Measurements from ENCODE around the gene LAMB3.
A peak's percentile ranks its signal among the peaks of the same experiment; 100 is the strongest.

The LAMB3 gene

DNA sequence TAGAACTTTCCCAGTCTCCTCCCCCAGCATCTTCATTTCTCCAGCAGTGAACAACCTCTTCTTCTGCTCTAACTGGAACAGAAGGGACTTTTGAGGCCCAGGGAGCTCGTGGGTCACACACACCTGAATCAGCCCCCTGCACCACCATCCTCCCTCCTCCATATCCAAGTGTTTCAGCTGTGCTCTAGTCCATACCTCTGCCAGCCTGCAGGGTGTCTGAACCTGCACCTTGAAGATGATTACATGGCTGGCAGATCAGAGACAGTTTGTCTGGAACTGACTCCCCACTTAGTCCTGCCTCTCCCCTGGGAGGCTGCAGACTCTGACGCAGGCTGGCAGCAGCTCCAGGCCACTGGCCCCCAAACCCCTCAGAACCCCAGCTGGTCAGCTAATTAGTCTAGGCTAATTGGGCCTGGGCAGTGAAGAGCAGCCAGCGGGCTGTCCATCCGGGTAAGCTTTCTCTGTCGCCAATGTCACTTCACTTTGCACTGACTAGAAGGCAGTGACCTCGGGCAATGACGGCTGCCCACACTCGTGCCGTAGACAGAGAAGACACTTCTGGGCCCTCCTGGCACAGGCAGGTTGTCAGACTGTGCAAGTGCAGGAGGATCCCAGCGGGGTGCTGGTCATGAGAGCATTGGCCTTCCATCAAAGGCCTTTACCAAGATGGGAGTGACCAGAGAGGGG, 56.5 kb downstream of the LAMB3 start:
- no peak for DNase-seq (ENCODE audit: low read depth)

DNA sequence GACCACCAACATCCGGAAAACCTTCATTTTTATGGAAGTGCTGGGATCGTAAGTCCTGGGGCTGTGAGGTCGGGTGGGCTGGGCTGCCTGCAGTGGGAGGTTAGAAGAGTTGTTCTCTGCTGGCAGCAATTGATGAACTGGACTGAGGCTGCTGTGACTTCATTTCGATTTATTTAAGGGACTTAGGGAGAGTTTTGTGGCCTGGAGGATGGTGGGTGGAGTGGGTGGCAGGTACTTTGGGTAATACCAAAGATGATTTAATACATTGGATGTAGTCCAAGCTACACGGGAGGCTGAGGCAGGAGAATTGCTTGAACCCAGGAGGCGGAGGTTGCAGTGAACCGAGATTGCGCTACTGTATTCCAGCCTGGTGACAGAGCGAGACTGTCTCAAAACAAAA, 57.2 kb downstream of the LAMB3 start:
- no peak for DNase-seq (ENCODE audit: low read depth)

DNA sequence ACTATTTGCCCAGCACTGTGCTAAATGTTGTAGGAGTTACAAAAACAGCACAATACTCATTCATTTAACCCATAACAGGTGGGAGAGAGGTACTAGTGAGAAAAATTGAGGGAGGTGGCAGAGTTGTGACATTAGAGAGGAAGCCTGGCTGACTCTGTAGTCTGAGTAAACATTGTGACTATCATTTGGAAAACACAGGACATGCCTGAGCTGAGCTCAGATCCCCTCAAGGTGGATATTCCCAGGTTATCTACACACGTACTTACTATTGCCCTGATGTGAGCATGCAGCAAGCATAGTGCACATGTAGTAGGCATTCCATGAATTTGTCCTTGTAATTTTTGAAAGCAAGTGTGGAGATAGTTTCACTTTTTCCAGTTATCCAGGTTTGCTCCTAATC, 57.8 kb downstream of the LAMB3 start:
- no peak for DNase-seq (ENCODE audit: low read depth)

DNA sequence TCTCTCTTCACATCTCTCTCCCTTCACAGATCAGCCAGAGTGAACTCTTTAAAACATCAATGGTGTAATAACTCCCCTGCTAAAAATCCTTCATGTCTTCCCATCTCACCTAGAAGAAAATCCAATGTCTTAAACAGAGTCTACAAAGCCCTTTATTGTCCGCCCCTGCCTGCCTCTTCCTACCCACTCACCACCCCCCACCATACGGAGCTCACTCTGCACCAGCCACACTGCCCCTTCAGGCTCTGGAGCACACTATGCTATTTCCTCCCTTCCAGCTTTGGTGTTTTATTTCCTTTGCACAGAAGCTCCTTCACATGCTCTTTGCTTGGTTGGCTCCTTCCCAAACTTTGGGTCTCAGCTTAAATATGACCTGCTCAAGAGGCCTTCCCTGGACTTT, 58.5 kb downstream of the LAMB3 start:
- DNase-seq (ENCODE audit: low read depth) = no peak

DNA sequence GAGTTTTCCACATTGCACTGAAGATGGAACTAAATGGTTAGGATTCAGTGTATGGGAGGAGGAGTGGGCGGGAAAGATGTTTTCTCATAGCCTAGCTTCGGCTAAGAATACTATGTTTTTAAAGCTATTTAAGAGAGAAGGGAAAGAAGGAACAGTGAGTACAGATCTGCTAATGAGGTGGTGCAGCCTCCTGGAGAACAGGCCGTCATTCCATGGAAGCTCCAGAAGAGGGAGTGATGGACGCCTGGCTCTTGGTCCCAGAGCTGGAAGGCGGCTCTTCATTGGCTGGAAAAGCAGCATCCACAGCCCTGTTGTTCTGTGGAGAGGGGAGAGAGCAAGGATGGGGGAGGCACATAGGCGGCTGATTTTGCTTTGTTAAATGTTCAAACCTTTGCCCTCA, 61.8 kb downstream of the LAMB3 start:
- DNase-seq (ENCODE audit: low read depth) = no peak

DNA sequence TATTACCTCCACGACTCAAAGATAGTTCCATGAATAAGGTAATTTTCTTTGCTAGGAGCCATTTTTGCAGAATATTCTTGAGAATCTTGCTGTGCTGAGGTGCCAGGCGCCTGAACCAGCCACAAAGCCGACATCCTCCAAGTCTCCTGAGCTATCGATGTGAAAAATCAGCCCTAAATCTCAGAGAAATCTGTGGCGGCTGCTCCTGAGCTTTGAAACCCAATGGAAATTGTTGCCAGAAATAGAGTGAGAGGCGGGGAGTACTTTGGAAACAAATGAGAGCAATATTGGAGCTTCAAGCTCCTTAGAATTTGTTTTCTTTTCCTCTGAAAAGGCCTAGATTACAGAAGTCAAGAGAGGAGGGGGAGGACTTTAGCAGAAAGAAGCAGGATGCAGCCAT, 62.4 kb downstream of the LAMB3 start:
- DNase-seq (ENCODE audit: low read depth) = no peak

DNA sequence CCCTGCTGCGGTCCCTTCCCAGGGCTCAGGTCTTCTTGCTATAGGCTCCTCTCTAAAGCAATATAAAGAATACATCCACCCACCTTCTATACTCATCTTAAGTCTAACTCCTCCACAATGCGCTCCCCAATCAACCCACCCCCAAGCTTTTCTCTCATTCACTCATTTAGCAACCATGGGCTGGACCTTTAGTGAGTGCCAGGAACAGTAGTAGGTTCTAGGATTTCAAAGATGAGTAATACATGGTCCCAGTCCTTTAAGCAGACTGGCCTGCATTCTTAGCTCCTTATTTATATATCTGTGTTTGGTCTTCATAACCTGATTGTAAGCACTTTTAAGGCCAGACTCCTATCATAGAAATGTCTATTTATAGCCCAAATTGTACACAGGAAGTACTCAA, 62.8 kb downstream of the LAMB3 start:
- DNase-seq (ENCODE audit: low read depth) = no peak

DNA sequence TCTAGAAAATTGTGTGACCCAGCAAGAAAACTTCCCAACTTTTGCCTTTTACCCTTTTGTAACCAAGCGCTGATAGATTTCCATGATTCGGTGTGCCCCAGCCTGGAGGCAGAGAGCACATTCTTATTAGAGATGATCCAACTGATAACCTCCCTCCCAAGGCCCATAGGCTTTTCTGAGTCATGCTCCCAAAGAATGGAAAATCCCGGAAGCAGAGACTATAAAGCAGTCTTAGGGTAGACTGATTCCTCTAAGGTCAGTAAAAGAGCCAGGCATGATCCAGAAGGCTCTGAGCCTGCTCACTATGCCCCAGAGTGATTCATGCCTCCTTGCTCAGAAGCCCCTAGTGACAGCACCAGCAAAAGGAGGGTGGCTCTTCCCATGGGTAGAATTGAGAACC, 64.4 kb downstream of the LAMB3 start:
- no peak for DNase-seq (ENCODE audit: low read depth)

DNA sequence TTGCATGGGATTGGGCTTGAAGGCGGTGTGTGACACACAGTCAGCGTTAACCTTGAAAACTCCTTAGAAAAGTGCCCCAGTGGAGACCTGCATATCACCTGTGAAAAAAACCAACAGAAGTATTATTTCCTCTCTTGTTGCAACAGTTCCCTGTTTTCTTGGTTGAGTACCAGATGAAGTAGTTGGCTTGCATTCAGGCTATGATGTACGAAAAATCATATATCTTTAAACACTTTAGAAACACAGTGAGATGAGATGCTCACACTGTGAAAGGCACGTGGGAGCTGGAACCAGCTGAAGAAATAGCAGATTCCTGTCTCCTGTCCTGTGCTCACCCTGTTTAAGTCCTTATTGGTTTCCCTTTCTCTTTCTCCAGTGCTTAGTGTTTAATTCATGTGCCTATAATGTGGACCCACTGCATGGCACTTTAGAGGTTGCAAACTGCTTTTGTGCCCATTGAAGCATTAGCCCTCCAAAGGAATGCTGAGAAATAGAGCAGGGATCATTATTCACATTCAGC, 65.9 kb downstream of the LAMB3 start:
- no peak for DNase-seq (ENCODE audit: low read depth)

DNA sequence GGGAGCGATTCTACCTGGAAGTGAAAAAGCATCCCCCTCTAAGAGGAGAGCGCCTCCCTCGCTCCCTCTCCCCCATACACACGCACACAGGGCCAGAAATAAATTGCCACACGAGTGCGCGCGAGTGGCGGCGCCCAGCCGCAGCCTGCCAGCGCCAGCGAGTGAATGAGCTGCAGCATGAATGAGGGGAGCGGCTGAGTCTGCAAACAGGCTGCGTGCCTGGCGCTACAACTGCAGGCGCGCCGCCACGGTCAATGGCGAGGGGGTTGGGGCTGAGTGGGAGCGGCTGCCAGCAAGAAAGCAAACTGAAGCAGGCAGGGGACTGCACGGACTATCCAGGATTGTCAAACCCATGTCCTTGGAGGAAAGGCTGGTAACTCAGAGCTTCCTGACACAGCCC, 66.6 kb downstream of the LAMB3 start:
- no peak for DNase-seq (ENCODE audit: low read depth)

DNA sequence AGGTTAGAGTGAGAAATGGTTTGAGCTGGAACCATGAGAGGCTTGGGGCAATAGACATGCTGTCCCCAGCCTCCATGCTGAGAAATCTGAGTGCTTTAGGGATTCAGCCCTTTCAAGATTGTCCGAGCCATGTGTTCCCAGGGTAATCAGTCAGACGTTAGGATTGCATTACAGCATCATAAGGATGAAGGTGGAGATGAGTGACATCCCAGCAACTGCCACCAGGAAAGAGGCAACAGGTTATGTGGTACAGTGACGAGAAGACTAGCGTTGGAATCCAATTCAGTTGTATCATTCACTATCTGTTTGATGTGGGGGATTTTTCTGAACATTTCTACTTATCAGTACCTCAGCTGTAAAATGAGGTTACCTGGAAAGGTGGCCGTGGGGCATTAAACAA, 67.0 kb downstream of the LAMB3 start:
- DNase-seq (ENCODE audit: low read depth) = no peak

DNA sequence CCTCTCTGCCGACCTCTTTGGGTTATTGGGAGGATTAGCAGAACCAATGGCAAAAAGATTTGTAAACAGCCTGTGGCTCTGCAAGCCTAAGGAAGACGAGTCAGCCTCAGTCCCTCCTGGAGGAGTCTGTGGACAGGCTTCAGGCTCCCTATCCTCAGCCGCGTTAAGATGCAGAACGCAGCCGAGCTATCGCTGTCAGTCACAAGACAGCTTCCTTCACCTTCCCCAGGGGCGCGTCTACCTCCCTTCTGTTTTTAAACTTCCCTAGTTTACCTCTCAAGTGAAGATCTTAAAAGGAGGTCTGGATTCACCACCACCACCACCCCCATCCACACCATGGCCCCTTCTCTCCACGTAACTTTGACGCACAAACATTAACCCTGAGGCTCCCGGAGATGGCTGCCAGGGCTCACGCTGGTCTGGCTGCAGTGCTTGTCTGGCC, 68.0 kb downstream of the LAMB3 start:
- no peak for DNase-seq (ENCODE audit: low read depth)

DNA sequence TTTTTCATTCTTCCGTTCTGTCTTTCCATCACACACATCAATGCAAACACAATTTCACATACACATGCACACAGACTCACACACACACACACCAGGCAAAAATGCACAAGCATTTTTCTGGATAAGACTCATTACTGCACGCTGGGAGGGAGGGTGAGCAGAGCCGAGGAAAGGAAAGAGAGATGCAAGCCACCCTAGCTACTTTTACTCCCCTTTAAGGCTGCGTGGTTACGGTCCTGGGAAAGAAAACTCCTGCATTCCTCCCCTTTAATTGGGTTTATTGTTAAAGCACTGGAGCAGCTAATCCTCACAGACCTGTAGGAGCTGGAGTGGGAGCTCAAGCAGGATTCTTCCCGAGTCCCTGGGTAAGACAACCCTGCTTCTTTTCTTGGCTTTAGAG, 68.8 kb downstream of the LAMB3 start, which contains the start of gene CAMK1G:
Gene CAMK1G, plus strand, starts transcription at position 307 of the 400 bp plus-strand sequence. CDS start 11,270 bp downstream, outside the sequence.
- no peak for DNase-seq (ENCODE audit: low read depth)

DNA sequence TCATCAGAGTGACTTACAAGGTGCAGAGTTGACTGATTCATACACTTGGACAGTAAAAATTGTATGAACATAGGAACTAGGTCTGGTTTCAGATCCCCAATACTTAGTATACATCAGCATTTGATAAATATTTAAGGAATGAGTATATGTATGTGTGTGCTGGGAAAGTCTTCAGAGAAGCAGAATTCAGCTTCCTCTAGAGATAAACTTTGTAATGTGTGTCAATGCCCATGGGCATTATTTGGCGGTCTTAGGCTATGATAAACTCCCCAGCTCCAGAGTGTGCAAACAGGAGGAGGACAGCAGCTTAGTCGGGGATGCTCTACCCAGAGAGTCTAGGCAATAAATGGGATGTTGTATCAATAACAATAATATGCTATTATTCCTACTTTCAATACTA, 71.6 kb downstream of the LAMB3 start:
- DNase-seq (ENCODE audit: low read depth) = no peak

DNA sequence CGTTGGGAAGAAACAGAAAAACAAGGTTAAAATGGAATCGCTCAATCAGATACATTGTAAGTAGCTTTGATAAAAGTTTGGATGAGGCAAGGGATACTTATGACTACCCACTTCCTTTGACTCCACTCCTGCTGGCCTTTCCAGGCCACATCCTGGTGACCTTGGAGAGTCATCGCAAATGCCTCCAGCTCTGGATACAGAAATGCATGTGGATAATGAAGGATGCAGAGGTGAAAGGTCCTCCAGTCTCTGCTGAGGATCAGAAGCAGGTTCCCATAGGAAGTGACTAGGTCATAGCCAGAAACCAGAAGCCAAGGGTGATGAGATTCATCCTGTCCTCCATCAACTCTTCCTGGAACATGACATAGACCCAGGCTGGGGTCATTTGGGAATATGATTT, 74.9 kb downstream of the LAMB3 start:
- DNase-seq (ENCODE audit: low read depth) = no peak

DNA sequence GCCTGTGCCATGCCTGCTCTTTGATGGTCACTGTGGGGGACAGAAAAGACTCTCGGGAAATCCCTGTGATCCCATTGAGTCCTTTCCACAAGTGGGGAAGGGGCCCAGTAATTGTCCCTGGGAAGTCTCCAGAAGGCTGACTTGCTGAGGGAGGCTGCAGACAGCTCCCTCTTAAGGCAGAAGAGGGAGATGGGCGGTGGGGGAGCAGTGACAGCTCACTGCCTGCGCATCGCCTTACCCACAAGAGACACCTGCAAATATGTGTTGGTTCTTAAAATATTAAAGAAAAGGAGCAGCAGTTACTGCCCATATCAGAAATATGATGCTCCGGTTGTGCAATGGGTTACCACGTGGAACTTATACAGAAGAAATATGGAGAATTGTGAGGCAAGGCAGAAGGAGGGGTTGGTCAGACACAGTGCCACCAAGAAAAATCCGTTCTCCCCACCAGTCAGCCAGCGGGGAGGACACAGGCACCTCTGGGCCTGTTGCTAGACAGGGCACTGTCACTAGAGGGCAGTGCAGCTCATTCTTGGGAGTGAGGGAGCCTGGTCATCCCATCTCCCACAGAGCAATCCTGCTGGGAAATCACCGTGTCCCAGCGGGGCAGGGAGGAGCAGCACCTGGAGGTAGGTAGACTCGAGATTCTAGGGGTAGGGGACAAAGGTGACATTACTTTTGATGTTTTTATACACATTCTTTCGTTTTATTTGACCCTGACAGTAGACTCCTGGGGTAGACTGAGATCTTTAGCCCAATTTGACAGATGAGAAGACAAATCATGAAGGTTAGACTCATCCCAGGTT, 75.6 kb downstream of the LAMB3 start:
- DNase-seq (ENCODE audit: low read depth) = peak; percentile 33

DNA sequence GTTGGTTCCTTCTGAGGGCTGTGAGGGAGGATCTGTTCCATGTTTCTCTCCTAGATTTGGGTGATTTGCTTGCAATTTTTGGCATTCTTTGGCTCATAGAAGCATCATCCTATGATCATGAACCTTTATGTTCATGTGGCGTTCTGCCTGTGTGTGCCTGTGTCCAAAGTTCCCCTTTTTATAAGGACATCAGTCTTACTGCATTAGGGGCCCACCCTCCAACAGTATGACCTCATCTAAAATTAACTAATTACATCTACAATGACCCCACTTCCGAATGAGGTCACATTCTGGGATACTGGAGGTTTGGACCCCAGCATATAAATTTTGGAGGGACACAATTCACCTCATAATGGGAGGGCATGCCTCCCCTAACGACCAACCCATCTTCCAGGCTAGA, 81.5 kb downstream of the LAMB3 start:
- DNase-seq (ENCODE audit: low read depth) = no peak

DNA sequence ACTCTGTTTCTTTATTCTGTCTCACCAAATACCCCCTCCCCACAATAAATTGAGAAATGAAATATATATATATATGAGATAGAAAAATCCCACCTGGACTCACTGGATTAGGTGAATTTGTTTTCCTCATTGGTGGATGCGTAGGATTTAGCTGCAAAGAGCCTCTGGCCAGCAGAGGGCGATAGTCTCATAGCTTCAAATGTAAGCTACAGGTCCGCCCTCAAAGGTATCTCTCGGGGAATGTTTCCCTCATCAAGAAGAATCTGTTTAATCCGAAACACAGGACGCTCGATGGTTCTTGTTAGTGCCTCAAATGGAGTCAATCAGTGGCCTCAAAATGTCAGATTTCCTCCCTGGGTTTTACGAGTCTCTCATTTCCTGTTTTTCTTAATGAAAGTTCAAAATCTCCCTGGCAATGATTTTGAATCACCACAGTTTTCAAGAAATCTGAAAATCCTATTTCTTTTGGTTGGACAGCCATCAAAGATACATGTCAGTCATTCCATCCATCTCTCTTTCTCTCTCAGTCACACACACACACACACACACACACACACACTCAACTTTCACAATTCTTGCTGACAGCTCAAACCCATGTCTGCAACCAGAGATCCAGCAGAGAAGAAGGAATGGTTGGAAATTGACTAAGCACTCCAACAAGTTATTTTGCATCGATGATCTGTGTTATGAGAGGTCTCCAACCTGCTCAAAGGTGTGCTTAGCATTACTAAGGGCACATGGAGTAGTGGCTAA, 82.6 kb downstream of the LAMB3 start:
- peak; percentile 61 for DNase-seq (ENCODE audit: low read depth)

DNA sequence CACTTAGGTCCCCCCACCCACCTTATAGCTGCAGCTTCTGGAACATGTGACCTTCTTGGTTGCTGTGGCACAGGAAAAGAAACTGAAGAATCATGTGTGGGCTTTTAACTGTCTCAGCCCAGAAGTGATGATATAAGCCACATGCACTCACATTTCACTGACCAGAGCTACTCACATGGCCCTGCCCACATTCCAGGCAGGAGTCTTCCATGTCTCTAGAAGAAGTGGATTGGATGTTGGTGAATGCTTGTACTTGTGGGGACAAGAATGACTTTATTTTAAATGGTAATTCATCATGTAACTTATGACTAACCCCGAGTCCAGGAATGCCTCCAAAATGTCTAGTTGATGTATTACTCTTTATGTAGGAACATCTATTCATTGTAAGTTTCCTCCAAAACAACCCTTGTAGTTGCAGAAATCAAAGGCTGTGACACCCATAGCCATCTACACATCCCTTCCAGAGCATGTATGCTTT, 84.5 kb downstream of the LAMB3 start:
- DNase-seq (ENCODE audit: low read depth) = no peak

DNA sequence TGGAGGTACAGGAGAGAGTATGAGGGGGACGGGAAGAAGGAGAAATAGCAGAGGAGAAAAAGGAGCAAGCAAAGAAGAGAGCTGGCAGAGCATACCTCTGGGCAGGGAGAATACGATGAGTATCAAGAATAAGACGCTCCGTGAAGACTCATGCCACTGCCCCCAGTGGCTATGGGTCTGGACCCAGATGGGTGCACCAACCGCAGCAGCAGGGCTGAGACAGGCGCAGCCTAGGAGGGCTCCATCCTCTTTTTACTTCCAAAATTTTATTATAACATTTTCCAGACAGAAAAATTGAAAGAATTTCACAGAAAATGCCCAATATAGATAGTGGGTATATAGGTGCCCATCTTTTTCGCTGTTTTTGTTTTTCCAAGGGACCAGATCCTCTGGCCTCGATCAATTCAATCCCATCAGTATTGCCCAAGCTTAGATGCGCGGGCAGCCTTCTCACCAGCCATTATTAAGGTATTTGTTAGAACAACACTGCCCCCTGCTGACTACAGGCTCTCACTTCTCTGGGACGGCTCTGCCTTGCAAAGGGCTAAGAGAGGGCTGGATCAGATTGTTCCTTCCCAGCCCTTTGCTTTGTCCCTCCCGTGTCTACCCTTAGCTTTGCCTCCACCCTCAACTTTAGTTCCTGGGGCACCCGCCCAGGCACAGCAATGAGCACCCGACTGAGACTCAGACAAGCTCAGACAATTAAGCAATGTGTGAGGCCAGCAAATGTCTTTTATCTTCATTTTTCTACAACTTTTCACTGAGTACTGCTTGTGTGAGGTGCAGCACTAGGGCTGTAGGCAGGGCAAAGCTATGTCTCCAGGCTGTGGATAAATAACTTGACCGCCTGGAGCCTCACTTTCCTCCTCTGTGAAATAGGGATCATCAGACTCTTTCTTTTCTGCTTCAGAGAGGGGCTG, 86.2 kb downstream of the LAMB3 start:
- DNase-seq (ENCODE audit: low read depth) = peak; percentile 50
